PC-3 (cell line): ENCODE data around the gene FBXO17.

Source experiments
- CTCF ChIP-seq: fragments of 300-600 bp; sonication (generic); conservative IDR thresholded peaks from 2 replicates; pipeline ENCODE4 v1.5.1; 2017; ENCODE audit warnings: antibody characterized with exemption, low read depth, mild to moderate bottlenecking, low read length
- EZH2 ChIP-seq: fragments of 300-600 bp; sonication (generic); IDR thresholded peaks from one replicate; pipeline ENCODE4 v1.6.1; 2017; ENCODE audit warnings: antibody characterized with exemption, mild to moderate bottlenecking, low read length; ENCODE audit not compliant: unreplicated experiment
- EZH2phosphoT487 ChIP-seq: fragments of 300-600 bp; sonication (generic); IDR thresholded peaks from 2 replicates; pipeline ENCODE4 v1.6.1; 2018; ENCODE audit warnings: mild to moderate bottlenecking, antibody characterized with exemption, low read length, borderline replicate concordance

DNA sequence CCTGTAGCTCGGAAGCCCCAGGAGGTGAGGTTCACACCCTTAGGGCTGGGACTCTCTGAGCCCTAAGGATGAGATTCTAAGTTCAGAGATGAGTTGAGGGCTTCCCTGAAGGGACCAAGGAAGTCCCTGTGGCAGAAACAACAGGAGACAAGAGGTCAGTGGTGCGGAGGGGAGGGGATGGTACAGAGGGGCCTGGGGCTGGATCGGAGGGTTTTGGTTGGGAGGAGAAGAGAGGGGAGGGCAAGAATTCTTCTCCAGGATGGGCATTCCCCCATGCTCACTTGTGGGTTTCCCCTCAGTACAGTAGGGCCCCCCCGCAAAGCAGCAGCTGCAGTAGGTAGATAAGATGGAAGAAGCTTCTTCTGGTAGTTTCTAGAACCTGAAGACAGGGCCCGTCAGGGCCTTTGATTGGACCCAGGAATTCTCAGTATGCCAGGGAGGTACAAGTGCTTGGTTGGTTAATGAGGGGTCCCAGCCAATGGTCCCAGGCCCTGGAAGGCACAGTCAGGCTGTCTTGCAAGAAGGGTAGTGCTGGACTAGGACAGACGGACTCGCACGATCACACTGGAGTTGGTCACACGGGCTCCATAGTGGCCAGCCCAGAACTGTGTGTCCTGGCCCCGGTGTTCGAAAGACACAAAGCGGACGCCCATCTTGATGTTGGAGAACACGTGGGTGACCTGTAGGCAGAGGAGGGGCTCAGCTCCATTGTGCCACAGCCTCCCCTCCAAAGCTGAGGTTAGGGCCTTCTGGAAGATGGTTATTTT, 49.5 kb upstream of the FBXO17 start:
- TF ChIP-seq CTCF: no peak
- no peak for TF ChIP-seq EZH2phosphoT487
- TF ChIP-seq EZH2: no peak
